HG03520 (cell line): ENCODE data around the gene MTFP1.
"Not testable (repeated sequence)": the region's sequence is repeated elsewhere in the genome, so short reads cannot be mapped to it uniquely, and the experiment has no call there.

ENCODE experiments used
- ATAC-seq: cut with Tn5 transposase; IDR thresholded peaks from one replicate; pipeline ENCODE4 v1.9.1; 2021; ENCODE audit warnings: mild to moderate bottlenecking, moderate library complexity; ENCODE audit not compliant: unreplicated experiment

Gene MTFP1

DNA sequence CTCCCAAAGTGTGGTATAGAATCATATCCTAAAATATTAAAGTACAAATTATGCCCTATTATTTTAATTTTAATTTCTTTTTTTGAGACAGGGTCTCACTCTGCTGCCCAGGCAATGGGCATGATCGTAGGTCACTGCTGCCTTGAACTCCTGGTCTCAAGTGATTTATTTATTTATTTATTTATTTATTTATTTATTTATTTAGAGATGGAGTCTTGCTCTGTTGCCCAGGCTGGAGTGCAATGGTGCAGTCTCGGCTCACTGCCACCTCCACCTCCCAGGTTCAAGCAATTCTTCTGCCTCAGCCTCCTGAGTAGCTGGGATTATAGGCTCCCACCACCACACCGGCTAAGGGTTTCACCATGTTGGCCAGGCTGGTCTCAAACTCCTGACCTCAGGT is 24.5 kb upstream of the MTFP1 start:
- ATAC-seq, result not testable (repeated sequence)

- no peak for ATAC-seq
Measured at GRCh38 chr22:30402028-30402765, 23.4 kb upstream of the MTFP1 start.

DNA sequence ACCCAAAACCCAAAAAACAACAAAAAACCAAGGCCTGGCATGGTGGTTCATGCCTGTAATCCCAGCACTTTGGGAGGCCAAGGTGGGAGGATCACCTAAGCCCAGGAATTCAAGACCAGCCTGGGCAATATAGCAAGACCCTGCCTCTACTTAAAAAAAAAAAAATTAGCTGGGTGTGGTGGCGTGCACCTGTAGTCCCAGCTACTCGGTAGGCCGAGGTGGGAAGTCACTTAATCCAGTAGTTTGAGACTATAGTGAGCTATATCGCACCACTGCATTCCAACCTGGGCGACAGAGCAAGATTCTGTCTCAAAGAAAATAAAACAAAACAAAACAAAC is 22.8 kb upstream of the MTFP1 start:
- not testable (repeated sequence) for ATAC-seq

DNA sequence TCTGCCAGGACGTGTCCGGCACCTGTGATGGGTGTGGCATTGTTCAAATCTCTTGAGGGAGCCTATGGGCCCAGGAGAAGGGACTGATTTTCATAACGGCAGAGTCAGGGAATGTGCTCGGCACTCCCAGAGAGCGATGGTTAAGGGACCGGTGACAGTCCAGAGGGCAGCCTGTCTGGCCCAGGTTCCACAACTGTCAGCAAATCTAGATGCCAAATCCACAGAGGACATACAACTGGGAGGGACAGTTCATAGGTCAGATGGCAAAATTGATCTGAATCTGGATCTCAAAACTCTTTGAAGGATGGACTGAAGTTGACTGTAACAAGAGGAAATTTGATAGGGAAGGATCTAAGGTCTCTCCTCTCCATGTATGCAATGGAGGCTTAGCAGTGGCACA is 21.3 kb upstream of the MTFP1 start:
- ATAC-seq, result no peak

DNA sequence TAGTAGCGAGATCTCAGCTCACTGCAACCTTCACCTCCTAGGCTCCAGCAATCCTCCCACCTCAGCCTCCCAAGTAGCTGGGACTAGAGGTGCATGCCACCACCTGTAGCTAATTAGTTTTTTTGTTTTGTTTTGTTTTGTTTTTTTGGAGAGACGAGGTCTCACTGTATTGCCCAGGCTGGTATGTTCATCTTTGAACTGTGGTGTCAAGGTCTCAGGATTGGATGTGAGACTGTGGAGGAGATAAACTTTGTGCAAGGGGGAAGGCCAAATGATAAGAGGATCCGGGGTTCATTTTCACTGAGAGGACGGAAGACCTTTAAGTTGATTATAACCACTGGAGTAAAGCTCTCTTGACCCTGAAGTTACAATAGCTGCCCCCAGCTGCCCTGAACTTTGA is 19.8 kb upstream of the MTFP1 start:
- no peak for ATAC-seq

DNA sequence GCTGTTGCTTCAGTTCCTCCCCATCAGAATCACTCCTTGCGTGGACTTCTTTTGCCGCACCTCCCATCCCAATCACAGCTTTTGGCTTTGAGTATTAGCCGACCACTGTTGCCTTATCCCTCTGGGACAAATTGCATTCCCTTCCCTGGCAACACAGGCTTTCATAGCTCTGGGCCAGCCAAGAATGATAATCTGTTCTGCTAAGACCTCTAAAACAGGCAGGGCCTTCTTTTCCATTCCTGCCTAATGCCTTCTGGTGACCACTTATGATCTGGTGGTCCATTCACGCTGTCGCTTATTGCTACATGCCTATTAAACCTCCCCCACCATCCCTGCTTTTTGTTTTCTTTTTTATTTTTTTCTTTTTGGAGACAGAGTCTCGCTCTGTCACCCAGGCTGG is 19.2 kb upstream of the MTFP1 start:
- no peak for ATAC-seq

DNA sequence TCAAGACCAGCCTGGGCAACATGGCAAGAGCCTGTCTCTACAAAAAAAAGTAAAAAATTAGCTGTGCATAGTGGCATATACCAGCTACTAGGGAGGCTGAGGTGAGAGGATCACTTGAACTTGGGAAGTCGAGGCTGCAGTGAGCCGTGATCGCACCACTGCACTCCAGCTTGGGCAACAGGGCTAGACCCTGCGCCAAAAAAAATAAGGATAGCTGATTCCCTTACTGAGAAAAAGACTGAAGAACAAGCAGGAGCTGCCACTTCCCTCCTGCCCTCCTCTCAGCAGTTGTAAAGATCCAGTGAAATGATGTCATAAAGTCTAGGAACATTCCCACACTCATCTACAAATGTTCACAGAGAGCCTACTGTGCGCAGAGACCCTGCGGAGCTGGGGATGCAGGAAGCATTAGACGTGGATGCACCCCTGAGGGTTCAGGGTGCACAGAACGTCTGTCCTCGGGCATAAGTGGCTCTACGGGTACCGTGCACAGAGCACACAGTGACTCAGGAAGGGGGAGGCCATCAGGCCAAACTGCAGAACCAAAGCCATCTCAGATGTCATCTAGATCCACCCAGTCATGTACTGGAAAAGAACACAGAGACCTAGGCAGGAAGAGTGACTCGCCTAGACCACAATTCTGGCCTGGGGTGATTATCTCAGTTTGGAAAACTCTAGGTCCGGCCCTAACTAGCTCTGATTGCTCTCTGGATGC is 17.0 kb upstream of the MTFP1 start:
- ATAC-seq, result no peak

DNA sequence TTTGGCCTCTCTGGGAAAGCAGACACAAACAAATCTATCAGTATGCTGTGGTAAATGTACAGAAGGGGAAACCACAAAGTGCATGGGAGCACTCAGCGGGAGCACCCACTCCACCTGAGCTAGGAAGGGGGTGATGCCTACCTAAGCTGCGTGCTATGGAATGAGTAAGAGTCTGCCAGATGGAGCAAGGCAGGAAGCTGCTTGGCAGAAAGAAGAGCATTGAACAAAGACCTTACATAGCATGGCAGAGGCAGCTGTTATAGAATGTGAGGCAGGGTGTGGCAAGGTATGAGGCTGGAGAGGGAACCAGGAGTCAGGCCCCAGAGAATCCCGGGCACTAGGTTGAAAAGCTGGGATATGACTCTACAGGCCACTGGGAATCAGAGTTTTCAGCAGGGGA is 13.8 kb upstream of the MTFP1 start:
- ATAC-seq, result no peak

- no peak for ATAC-seq
Measured at GRCh38 chr22:30413001-30413400, 12.6 kb upstream of the MTFP1 start.

- ATAC-seq, result no peak
Measured at GRCh38 chr22:30413745-30414524, 11.6 kb upstream of the MTFP1 start.

DNA sequence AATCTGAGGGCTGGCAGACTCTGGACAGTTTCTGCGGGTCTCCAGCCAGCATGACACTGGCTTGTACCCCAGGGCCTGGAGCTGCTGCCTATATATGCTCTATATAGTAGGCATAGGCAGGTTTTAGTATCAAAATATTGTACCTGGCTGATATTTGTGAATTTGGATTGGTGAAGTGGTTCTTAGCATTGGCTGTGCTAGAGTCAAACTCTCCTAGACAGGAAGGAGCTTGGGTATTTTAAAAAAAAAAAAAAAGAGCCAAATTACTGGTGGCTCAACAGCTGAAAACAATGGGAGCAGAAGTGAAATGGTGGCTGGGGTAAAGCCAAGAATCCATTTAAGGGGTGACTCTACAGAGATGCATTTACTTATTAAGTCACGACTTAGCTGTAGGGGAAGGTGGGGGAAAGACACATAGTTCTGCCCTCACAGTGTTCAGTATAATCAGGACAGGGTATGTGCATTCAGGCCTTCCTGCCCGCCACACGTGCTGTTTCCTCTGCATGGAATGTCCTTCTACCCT is 11.0 kb upstream of the MTFP1 start:
- no peak for ATAC-seq

DNA sequence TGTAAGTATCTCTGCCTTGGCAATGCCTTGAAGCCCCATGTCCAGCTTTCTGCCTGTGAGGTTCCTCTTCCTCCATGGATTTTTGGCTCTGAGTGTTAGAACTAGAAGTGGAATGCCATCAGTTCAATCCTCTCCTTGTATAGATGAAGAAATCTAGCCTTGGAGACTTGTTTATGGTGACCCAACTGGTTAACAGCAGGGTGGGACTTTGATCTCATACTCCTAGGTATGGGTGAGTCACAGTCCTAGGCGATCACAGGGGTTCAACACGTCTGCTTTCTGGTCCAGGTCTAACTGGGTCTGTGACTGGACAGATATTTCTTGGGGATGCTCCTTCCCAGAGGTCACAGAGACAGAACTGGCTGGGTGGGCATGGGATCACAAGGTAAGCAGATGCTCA is 9.2 kb upstream of the MTFP1 start:
- no peak for ATAC-seq

- no peak for ATAC-seq
Measured at GRCh38 chr22:30416837-30417236, 8.7 kb upstream of the MTFP1 start.

- ATAC-seq, result no peak
Measured at GRCh38 chr22:30420347-30421125, 5.0 kb upstream of the MTFP1 start.

GRCh38 chr22:30421695-30422480 is 3.7 kb upstream of the MTFP1 start:
- ATAC-seq, result no peak

DNA sequence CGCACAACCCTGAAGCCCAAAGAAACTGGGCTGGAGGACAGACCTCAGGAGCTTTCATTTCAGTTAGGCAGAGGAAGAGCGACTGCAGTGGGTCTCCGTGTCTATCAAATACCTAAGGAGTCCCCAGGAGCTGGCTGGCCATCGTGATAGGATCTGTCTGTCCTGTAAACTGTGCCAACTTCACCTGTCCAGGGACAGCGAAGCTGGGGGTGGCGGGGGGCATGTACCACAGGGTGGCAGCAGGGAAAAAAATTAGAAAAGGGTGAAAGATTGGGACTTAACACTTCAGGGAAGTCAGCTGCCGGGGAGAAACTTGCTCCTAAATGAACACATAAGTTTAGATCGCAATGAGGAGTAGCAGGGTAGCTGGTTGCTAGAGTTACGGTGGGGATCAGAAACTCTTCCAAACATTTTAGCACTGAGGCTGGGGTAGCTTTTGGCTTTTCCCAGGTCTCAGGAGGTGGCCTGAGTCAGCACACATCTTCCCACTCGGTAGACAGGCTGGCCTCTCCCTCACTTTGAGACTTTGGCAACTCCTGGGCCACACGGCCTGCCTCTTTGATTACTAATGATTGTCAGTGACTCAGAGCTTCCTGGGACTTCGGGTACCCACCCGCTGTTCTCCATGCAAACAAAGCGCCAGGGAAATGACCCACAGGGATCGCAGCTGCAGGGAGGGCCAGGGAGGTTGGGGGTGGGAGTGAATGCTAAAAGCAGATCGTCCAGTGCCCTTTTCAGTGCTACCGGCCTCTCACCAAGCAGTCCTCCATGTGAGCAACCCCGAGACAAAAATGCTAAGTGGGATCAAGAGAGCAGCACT is 2.9 kb upstream of the MTFP1 start:
- ATAC-seq, result no peak

GRCh38 chr22:30423301-30423958 is 2.1 kb upstream of the MTFP1 start:
- ATAC-seq, result peak; percentile 24

DNA sequence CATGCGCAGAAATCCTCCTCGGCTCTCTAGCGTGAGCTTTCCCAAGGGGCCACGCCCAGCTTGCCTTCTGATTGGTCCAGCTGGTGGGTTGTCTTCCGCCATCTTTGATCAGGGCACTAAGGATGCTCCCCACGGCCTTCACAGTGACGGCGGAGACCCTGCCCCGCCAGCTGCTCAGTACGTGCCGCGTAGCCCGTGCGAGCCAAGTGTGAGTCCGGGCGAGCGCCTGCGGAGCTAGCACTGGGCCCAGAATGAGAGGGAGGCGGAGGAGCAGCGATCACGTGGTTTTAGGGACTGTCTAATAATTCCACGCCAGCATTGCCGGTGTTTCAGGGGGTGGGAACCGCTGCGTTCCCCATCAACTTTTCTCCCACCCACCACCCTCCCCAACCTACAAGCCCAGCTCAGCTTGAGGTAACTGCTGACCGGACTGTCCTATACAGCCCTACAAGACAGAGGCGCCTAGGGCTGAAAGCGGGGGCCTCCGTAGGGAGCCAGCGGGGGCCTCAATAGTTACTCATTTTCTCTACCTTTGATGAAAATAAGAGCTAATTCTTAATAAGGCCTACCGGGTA is 1.5 kb upstream of the MTFP1 start:
- ATAC-seq, result peak; percentile 82
